ENCODE results near the gene LAMA1.

DNA sequence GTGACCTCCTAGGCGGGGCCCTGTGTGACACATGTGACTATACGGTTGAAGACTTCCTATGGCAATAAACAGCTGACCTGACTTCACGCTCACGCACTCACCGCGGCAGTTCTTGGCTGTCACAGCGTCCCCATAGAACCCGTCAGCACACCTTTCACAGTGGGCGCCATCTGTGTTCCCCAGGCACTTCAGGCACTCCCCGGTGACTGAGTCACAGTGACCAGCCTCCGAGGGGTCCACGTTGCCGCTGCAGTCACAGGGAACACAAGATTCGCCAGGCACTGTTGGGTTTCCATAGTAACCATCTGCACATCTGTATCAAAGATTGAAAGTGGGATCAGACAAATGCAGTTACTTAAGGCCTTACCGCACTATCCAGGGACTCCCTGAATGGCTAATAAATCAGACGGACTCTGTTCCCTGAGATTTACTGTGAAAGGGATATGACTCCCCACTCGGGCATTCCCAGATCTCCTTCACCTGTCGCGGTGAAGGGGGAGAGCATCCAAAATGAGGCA is 94.5 kb downstream of the LAMA1 start:
- TF ChIP-seq, protein P1, sequence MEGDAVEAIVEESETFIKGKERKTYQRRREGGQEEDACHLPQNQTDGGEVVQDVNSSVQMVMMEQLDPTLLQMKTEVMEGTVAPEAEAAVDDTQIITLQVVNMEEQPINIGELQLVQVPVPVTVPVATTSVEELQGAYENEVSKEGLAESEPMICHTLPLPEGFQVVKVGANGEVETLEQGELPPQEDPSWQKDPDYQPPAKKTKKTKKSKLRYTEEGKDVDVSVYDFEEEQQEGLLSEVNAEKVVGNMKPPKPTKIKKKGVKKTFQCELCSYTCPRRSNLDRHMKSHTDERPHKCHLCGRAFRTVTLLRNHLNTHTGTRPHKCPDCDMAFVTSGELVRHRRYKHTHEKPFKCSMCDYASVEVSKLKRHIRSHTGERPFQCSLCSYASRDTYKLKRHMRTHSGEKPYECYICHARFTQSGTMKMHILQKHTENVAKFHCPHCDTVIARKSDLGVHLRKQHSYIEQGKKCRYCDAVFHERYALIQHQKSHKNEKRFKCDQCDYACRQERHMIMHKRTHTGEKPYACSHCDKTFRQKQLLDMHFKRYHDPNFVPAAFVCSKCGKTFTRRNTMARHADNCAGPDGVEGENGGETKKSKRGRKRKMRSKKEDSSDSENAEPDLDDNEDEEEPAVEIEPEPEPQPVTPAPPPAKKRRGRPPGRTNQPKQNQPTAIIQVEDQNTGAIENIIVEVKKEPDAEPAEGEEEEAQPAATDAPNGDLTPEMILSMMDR (conservative IDR thresholded peaks at IDR 0.05; ENCODE audit: low read depth, low read length), result no peak
- no peak for TF ChIP-seq EZH2phosphoT487 (IDR thresholded peaks at IDR 0.05; ENCODE audit: borderline replicate concordance, low read length)
- no peak for TF ChIP-seq EZH2 (IDR thresholded peaks at IDR 0.05; ENCODE audit: low read length, unreplicated experiment)
